ENCODE results near the gene RUNX3.
"Not testable (repeated sequence)": the region's sequence is repeated elsewhere in the genome, so short reads cannot be mapped to it uniquely, and the experiment has no call there.

RUNX3 gene

DNA sequence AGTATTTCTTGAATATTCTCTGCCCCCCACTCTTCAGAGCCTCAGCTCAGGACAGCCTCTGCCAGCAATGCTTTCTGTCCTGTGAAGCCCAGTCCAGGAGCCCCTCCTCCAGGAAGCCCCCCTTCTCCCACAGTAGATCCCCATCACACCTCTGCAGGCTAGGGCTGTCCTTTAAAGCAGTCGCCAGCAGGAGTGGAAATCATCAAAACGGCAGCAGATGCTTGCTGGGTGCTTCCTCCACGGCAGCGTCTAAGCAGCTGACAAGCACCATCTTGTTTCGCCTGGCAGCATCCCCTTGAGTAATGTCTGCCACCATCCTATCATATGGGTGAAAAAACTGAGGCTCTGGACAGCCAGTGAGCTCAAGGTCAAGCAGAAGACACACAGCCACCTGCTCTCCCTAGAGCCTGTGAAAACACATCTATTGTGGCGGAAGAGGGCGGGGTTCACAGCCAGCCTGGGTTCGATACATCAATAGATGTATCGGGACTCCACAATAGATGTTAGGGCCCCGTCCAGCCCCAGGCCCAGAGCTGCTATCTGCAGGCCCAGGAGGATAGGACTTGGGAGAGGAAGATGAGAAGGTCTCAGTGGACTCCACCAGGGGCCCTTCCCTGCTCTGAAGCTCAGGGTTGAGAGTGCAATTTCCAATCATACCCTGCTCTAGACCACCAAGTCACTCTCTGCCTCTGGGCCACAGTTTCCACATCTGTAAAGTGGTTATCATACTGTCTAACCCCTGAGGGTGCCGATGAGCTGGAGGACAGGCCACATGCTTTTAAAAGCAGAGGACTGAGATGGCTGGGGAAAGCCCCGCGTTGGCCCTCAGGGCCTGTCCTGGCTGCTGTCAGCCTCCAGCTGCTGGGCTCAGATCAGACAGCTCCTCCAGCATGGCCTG lies 17.5 kb downstream of the RUNX3 start:
- DNase-seq (ENCODE audit: low read depth in 2 of 2), result no peak
- no peak overlapping the region for H3K4me3 ChIP-seq (replicated peaks in 1 of 2; ENCODE audit: low read depth in 2 of 2, low read length in 2 of 2)
- TF ChIP-seq, protein P1, sequence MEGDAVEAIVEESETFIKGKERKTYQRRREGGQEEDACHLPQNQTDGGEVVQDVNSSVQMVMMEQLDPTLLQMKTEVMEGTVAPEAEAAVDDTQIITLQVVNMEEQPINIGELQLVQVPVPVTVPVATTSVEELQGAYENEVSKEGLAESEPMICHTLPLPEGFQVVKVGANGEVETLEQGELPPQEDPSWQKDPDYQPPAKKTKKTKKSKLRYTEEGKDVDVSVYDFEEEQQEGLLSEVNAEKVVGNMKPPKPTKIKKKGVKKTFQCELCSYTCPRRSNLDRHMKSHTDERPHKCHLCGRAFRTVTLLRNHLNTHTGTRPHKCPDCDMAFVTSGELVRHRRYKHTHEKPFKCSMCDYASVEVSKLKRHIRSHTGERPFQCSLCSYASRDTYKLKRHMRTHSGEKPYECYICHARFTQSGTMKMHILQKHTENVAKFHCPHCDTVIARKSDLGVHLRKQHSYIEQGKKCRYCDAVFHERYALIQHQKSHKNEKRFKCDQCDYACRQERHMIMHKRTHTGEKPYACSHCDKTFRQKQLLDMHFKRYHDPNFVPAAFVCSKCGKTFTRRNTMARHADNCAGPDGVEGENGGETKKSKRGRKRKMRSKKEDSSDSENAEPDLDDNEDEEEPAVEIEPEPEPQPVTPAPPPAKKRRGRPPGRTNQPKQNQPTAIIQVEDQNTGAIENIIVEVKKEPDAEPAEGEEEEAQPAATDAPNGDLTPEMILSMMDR (IDR thresholded peaks at IDR 0.05; ENCODE audit: low read depth, low read length), result no peak

GRCh38 chr1:24911651-24912155 lies 18.4 kb downstream of the RUNX3 start:
- no peak overlapping the region for H3K4me3 ChIP-seq (replicated peaks in 1 of 2; ENCODE audit: low read depth in 2 of 2, low read length in 2 of 2)
- DNase-seq (ENCODE audit: low read depth in 2 of 2), result no peak
- TF ChIP-seq, protein P1 (IDR thresholded peaks at IDR 0.05; ENCODE audit: low read depth, low read length), result no peak

- DNase-seq (ENCODE audit: low read depth in 2 of 2), result peak in 1 of 2 donors; percentile 41
- no peak overlapping the region for H3K4me3 ChIP-seq (replicated peaks in 1 of 2; ENCODE audit: low read depth in 2 of 2, low read length in 2 of 2)
- TF ChIP-seq, protein P1 (IDR thresholded peaks at IDR 0.05; ENCODE audit: low read depth, low read length), result no peak
These were observed 19.1 kb downstream of the RUNX3 start for GRCh38 chr1:24910751-24911650.

DNA sequence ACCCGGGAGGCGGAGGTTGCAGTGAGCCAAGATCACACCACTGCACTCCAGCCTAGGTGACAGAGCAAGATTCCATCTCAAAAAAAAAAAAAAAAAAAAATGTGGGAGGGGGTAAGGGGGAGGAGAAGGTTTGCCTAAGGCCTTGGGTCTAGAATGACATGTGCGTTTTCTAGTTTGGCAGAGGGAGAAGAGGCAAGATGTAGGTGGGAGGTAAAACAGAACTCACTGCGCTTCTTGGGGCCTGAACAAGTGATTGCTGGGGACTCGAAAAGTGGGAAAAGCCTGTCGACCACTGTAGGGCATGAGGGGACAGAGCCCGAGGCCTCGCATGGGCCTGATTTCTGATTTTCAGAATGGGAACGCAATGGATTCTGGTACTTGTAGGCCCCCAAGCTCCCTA lies 19.9 kb downstream of the RUNX3 start:
- DNase-seq (ENCODE audit: low read depth in 2 of 2), result no peak
- no peak overlapping the region for H3K4me3 ChIP-seq (replicated peaks in 1 of 2; ENCODE audit: low read depth in 2 of 2, low read length in 2 of 2)
- TF ChIP-seq, protein P1 (IDR thresholded peaks at IDR 0.05; ENCODE audit: low read depth, low read length), result no peak

DNA sequence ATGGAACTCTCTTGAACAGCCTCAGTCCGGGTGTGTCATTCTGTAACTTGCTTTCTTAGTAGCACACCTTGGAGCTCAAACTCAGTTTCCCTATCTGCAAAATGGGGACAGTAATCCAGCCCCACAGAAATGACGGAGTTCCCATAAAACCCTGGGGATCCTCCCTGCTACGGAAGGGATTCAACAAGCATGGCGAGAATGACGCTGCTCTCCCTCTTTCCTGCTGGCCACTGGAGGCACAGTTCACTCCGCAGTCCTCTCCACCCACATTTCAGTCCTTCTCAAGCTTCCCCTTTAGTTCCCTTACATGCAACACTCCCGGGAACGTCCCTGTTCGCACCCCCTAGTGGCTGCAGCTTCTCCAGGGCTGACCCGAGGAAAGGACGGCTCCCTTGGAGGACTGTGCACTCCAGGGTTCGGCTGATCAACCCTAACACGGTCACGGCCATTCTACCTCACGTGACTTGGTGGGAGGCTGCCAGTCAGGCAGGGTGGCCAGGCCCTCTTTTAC lies 20.6 kb downstream of the RUNX3 start:
- DNase-seq (ENCODE audit: low read depth in 2 of 2), result peak; percentile 86 to 87
- TF ChIP-seq, protein P1 (IDR thresholded peaks at IDR 0.05; ENCODE audit: low read depth, low read length), result peak; percentile 79
- H3K4me3 ChIP-seq (replicated peaks in 1 of 2; ENCODE audit: low read depth in 2 of 2, low read length in 2 of 2), result no peak overlapping the region

DNA sequence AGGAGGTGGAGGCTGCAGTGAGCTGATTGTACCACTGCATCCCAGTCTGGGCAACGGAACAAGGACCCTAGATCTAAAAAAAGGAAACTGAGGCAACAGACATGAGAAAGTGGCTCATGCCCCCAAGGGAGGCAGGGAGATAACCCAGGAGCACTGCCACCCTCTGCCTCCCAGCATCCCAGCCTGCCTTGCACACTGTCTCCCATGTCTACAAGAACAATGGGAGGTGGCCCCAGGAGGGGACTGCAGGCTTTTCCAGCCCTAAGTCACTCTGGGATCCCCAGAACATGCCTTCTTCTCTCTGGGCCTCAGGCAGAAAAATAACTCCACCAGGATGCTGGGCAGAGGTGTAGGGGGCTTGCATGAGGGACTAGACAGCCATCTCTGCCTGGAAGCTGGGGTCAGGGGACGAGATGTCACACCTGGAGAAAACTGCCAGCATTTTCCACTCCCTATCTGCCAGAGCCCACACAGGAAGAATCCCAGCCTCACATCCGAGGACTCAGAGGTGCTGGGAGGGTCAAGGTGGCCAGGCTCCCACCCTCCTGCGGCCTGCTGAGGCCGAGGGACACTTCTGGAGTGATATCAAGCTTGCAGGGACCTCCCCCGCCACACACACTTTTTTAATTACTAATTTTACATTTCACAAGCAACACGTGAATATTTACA lies 21.4 kb downstream of the RUNX3 start:
- TF ChIP-seq, protein P1 (IDR thresholded peaks at IDR 0.05; ENCODE audit: low read depth, low read length), result no peak
- no peak overlapping the region for H3K4me3 ChIP-seq (replicated peaks in 1 of 2; ENCODE audit: low read depth in 2 of 2, low read length in 2 of 2)
- DNase-seq (ENCODE audit: low read depth in 2 of 2), result no peak

DNA sequence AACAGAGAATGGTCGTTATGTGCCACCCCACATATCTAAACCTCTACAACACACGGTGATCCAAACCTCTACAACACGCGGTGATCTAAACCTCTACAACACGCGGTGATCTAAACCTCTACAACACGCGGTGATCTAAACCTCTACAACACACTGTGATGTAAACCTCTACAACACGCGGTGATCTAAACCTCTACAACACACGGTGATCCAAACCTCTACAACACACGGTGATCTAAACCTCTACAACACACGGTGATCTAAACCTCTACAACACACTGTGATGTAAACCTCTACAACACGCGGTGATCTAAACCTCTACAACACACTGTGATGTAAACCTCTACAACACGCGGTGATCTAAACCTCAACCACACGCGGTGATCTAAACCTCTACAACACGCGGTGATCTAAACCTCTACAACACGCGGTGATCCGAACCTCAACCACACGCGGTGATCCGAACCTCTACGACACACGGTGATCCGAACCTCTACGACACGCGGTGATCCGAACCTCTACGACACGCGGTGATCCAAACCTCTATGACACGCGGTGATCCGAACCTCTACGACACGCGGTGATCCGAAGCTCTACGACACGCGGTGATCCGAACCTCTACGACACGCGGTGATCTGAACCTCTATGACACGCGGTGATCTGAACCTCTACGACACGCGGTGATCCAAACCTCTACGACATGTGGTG lies 22.3 kb downstream of the RUNX3 start:
- not testable (repeated sequence) for H3K4me3 ChIP-seq (replicated peaks in 1 of 2; ENCODE audit: low read depth in 2 of 2, low read length in 2 of 2); DNase-seq (ENCODE audit: low read depth in 2 of 2)
